ENCODE results near the gene THBD.

THBD gene

GRCh38 chr20:23010096-23010495 is 39.4 kb downstream of the THBD start:
- DNase-seq (ENCODE audit: low read depth), result no peak

- no peak for DNase-seq (ENCODE audit: low read depth)
These were observed 39.8 kb downstream of the THBD start for GRCh38 chr20:23009636-23010035.

DNA sequence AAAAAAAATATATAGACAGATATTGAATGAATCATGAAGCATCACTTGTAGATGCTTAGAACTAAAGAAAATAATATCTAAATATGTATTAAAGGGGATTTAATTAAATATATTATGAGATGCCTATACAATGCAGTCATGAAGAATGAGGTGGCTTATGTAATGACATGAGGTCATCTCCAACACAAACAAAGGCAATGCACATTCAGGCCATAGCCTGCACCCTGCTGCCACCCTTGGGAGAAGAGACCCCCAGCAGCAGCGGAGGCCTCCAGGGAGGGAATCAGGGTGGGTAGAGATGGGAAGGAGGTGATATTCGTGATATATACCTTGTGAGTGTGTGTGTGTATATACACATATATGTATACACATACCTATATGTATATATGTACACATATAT is 40.8 kb downstream of the THBD start:
- no peak for DNase-seq (ENCODE audit: low read depth)

- DNase-seq (ENCODE audit: low read depth), result no peak
These were observed 41.4 kb downstream of the THBD start for GRCh38 chr20:23007886-23008655.

DNA sequence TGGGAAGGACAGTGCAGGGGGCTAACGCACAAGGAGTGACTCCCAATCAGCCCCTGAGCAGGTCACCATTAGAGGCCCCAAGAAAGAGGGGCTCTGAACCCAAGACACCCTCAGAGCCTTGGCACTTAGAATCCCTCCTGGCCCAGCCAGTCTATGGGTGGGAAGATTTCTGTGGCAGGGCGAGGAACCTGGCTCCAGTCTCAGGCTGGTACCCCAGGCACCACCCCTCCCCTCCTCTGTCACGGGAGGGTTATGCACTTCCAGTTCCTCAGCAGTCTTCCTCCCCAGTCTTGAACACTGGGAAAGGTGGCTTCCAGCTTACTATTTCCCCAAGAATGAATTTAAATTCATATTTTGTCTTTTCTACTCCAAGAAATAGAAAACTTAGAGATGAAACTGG is 42.0 kb downstream of the THBD start:
- no peak for DNase-seq (ENCODE audit: low read depth)

GRCh38 chr20:23005776-23006175 is 43.7 kb downstream of the THBD start:
- DNase-seq (ENCODE audit: low read depth), result no peak

DNA sequence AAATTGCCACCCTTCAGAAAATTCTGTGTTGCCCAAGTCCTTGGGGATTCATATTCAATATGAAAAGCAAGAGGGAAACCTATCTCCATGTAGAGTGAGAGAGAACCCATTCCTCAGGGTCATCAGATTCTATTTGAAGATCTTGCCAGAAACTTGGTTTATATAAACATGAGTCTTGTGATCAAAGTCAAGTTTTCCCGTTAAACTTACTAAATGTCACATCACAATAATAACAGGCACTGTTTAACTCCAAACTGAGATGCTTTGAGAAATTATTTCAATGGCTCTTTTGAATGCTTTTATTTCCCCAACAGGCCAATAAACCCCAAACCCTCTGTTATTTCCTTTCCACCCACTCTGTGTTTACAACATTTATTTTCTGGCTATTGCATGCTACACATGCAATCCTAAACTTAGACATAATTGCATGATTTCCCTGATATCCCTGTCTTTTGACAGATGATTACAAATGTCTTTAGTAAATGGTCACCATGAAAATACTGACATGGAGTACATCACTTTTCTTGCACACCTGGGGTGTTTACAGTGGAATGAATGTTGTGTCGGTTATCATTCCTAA is 45.5 kb downstream of the THBD start:
- no peak for DNase-seq (ENCODE audit: low read depth)

DNA sequence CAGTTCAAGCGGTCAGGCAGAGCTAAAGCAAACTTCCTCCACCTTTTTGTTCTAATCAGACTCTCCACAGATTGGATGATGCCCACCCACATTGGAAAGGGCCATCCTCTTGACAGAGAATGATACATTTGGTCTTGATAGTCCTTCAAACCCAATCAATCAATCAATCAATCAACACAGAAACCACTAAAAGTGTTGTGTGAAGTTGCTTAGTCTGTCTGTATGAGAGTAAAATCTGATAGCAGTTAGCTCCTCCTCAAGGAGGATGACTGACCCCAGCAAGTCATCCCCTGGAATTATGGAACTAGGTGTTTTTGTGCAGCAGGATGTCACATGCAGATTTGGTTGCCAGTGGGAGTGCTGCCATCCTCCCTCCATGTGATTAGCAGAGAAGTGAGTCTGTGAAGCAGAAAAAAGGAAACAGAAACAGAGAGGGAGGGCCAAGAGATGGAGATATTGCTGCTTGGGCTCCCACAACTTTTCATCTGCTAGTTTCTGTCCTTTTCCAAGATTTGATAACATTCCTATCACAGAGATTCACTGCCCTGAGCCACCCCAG is 46.3 kb downstream of the THBD start:
- no peak for DNase-seq (ENCODE audit: low read depth)

GRCh38 chr20:23002276-23002675 is 47.2 kb downstream of the THBD start:
- DNase-seq (ENCODE audit: low read depth), result no peak

GRCh38 chr20:23000232-23000947 is 49.1 kb downstream of the THBD start:
- no peak for DNase-seq (ENCODE audit: low read depth)

GRCh38 chr20:22999756-23000155 is 49.7 kb downstream of the THBD start:
- no peak for DNase-seq (ENCODE audit: low read depth)

- DNase-seq (ENCODE audit: low read depth), result no peak
These were observed 51.0 kb downstream of the THBD start for GRCh38 chr20:22998476-22998875.

- no peak for DNase-seq (ENCODE audit: low read depth)
These were observed 53.5 kb downstream of the THBD start for GRCh38 chr20:22995923-22996322.

Measured in T-helper 22 cell (primary cell).